ENCODE results near the gene RSU1.

Gene RSU1

DNA sequence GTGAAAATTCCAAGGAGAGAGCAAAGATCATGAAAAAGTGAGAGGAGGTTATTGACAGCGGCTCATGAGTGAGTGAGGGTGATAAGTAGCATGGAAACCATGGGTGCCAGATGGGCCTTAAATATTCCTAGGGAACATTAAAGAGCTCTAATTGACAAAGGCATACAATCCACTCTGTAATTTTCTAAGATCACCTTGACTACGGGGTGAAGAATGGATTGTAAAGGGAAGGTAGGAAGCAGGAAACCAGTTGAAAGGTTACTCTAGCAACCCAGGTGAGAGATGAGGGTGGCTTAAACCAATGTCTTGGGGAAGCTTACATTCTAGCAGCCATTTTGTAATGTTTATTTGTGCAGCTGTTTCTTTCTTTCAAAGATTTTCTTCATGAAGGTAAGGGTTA is 75.7 kb downstream of the RSU1 start:
- no peak for DNase-seq (ENCODE audit: low read depth in 2 of 2)

DNA sequence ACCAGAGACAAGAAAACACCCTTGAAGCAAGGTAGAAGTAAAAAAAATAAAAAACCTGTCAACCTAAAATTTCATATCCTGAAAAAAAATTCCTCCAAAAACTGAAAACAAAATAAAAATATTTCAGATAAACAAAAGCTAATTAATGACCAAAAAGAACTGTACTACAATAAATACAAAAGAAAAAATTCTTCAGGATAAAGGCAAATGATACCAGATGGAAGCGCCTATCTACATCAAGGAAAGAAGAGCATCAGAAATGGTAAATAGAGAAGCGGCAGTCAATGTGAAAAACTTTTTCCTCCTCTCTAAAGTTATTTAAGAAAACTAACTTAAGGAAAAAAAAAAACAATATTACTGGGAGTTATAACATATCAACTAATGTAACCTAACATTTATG is 79.8 kb downstream of the RSU1 start:
- no peak for DNase-seq (ENCODE audit: low read depth in 2 of 2)

DNA sequence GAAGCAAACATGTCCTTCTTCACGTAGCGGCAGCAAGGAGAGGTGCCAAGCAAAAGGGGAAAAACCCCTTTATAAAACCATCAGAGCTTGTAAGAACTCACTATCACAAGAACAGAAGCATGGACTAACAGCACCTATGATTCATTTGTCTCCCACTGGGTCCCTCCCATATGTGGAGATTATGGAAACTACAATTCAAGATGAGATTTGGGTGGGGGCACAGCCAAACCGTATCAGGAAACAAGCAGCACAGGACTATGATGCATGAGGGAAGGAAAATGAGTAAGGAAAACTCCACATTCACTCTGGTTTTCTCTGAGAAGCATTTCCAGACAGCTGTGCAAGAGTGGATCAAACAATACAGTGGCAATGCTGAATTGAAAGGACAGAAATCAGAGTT is 81.6 kb downstream of the RSU1 start:
- no peak for DNase-seq (ENCODE audit: low read depth in 2 of 2)

DNA sequence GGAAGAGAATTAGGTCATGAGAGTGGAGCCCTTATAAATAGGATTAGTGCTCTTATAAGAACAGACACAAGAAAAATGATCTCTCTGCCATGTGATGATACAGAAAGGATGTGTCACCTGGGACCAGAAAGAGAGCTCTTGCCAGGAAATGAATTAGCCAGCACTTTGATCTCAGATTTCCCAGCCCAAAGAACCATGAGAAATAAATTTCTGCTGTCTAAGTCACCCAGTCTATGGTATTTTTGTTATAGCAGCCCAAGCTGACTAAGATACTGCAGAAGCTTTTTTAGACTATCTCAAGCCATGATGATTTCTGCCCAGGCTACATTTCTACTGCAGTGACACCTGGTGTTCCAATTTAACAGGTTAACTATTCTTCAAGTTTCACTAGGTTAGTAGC is 84.8 kb downstream of the RSU1 start:
- DNase-seq (ENCODE audit: low read depth in 2 of 2): no peak

DNA sequence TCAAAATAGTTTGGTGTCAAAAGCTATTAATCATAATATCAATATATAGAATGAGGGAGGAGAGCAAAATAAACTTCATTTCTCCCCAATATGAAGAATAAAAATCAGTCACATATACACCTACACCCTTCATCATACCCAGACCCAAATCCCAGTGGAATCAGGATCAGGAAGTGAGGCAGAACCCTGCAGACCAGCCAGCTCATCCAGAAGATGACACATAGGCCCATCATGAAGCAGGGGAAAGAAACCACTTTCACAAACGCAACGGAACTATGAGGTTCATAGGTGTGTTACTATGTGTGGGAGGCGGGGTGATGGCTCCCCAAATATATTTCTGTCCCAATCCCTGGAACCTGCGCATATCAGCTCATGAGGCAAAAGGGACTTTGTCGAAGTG is 89.0 kb downstream of the RSU1 start:
- no peak for DNase-seq (ENCODE audit: low read depth in 2 of 2)

DNA sequence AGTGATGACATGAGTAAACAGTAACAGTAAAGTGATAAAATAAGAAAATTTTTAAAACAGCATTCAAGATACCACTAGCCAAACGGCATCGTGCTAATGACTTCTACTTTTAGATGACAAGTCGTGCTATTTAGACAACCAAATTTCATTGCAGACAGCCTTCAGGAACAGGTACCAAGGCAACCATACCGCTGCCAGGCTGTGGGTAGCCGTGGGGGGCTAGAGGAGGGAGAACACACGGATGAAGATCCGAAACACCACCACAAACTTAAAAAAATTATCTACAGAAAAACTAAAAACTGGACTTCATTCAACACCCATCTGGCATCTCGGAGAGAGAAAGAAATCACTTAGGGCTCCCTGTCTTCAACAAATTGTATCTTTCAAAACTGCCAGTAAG is 89.6 kb downstream of the RSU1 start:
- no peak for DNase-seq (ENCODE audit: low read depth in 2 of 2)

DNA sequence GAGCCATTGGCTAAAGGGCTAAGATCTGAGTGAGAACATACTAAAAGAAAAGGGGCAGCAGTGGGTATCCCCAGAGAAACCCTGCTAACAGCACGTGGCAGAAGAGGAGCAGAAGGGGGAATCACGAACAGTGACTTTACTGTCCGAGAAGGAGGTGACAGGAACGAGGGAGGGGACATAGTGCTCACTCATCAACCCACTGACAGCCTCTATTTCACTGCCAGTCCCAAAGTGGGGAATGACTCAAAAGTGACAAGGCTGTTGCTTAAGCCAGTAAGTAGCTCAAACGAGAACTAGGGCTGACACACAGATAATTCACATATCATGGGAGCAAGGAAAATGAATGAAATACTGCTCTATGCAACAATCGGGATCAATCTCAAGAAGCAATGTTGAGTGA is 92.7 kb downstream of the RSU1 start:
- no peak for DNase-seq (ENCODE audit: low read depth in 2 of 2)

DNA sequence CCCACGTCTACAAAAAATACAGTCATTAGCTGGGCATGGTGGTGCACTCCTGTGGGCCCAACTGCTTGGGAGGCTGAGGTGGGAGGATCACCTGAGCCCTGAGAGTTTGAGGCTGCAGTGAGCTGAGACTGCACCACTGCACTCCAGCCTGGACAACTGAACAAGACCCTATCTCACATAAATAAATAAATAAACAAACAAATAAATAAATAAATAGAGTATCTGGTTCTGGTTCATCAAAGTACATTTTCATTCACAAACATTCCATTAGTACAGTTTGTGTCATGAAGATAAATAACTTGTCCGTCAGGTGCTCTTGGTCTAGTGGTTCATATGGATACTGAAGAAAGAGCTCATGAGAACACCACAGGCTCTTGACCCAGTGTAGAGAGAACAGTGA is 96.4 kb downstream of the RSU1 start:
- no peak for DNase-seq (ENCODE audit: low read depth in 2 of 2)

DNA sequence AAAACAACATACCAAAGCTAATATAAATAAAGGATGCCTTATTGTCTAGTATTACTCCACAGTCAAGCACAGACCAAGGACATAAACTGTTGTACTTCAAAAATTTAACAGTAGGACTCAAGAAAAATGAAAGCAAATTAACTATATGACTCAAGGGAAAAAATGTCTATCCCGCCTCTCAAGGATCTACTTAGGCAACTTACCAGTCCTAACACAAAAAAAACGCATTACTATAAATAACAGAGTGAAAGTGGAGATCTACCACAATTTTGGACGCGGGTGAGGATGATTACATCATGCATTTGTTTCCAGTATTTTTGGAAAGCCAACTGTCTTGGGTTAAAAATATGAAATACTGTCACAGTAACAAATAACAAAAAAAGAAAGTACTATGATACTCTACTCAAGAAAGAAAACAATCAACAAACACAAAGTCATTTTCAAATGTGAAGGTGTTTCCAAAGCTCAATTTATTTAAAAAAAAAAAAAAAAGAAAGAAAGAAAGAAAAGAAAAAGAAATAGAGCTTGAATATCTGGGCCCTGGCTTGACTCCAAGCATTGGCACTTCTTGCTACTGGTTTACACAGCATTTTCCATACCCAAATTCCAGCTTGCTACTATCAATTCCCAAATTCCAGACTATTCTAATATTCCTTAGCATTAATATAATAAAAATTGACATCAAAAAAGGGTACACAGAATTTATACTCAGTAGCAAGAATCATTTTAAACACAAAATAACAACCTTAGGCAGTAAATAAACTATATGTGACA is 99.4 kb downstream of the RSU1 start:
- no peak for DNase-seq (ENCODE audit: low read depth in 2 of 2)

DNA sequence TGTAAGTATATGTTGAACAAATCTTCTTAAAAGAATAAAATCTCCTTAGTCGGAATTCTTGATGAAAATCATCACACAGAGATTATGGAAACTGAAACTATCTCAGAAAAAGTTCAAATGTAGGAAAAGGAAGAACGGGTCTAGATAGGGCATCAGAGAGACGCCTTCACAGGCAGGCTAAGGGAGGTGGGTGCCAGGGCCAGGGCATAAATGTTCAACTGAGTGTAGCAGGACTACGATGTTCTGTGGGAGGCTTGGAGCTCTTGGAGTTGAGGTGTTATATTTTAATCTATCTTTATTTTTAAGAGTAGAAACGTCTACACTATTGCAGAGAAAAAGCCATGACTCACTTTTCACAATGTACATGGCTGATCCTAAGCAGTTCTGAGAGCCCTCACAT is 101.2 kb downstream of the RSU1 start:
- no peak for DNase-seq (ENCODE audit: low read depth in 2 of 2)

DNA sequence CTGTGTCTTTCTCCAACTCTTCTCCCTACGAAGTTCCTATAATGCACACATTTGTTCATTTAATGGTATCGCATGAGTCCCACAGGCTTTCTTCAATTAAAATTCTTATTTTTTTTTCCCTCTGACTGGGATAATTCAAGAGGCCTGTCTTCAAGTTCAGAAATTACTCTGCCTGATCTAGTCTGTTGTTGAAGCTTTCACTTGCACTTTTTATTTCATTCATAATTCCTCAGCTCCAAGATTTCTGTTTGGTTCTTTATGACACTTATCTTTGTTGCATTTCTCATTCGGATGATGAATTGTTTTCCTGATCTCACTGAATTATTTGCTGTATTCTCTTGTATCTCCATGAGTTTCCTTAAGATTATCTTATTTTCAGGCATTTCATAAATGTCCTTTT is 103.9 kb downstream of the RSU1 start:
- DNase-seq (ENCODE audit: low read depth in 2 of 2): no peak

DNA sequence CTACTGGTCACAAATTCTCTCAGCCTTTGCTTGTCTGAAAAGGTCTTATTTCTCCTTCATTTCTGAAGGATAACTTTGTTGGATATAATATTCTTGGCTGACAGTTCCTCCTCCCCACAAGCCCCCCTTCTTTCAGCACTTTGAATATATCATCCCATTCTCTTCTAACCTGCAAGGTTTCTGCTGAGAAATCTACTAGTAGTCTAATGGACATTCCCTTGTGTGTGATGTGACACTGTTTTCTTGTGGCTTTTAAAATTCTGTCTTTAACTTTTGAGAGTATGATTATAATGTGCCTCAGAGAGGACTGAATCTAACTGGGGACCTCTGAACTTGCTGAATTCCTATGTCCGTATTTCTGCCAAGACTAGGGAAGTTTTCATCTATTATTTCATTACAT is 104.3 kb downstream of the RSU1 start:
- DNase-seq (ENCODE audit: low read depth in 2 of 2): no peak

DNA sequence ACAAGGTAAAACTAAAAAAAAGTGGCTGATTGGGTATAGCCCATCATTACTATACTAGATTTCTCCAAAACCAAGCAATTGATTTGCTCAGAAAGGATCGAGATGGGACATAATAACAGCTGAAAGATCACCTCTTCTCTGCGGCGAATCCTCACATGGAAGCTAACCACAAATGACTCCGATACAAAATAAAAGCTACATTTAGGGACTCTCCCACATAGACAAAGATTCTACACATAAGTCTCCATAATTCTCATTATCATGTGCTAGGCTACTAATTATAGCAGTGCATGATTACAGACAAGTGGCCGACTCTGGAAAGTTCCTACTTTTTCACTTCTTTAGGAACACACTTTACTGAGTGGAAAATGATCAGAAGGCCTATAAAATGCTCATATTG is 116.9 kb downstream of the RSU1 start:
- no peak for DNase-seq (ENCODE audit: low read depth in 2 of 2)

DNA sequence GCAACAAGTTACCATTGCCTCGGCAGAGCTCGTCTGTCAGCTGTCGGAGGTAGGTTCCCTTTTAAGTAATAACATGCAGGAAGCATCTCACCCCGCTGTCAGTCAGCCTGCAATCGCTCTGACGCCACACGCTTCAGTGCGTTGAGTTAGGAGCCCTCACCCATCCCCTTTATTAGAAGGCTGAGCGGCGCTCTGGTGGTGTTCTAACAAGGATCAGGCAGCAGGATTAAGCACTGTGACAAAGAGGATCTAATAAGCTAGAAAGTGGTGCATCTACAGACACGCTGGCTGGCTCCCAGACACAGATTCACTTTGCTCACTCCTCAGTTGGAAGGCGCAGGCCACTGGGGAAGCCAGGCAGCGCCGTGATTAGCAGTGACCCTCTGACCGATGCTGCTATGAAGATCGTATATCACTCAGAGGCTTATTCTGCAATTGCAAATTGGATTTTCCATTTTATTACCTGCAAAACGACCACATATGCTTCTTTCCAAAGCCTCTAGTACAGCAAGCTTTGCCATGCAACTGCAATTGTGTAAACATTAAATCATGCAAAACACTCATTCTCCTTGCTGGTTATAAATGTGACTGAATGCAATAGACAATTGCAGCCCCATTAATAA is 117.7 kb downstream of the RSU1 start:
- no peak for DNase-seq (ENCODE audit: low read depth in 2 of 2)

DNA sequence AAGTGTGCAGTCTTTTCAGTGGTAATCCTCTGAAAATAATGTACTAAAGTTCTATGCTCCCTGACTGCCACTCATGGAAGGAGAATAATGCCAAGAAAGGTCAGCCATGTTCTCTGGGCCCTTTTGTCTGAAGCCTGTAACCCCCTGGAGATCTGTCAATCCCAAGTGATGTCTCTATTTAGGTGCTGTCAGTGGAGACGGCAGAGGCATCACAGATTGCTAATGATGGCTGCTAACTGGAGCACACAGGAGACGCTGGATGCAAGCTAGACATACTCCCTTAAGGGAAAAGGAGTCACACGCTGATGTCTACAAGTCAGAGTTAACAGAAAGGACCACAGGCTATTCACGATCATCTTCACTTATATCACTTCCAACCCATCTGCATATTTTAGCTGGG is 118.8 kb downstream of the RSU1 start:
- no peak for DNase-seq (ENCODE audit: low read depth in 2 of 2)

DNA sequence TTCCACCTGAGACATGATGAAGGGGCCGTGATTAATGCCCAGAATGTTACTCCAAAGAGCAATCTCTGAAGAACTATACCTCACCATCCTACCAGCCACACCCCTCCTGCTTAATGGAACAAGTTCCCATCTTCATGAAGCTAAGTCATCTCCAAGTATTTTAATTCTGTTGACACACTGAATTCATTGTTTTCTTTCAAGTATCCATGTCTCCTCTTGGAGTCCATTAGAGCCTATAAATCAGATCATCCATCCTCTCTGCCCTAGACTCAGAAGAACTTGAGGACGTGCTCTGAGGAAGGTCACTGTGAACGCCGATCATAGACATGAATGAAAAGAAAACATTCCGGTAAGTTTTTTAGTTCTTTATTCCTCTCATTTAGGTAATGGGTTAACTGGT is 126.8 kb downstream of the RSU1 start:
- DNase-seq (ENCODE audit: low read depth in 2 of 2): no peak

DNA sequence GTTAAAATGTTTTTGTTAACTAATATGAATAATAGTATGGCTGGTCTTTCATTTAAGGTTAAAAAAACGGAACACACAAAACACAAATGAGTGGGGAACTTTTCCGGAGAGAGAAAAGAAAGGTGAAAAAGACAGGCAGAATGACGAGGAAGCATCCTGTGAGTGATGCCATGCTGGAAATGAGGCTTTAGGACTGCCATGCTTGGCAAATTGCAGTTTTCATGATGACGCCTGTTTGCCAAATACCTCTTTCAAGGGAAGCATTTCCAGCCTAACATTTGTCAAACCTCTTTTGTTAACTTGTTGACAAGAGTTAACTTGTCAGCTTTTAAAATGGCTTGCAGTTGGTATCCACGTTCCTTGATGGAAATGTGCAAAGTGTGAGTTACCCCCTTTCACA is 127.5 kb downstream of the RSU1 start:
- no peak for DNase-seq (ENCODE audit: low read depth in 2 of 2)

DNA sequence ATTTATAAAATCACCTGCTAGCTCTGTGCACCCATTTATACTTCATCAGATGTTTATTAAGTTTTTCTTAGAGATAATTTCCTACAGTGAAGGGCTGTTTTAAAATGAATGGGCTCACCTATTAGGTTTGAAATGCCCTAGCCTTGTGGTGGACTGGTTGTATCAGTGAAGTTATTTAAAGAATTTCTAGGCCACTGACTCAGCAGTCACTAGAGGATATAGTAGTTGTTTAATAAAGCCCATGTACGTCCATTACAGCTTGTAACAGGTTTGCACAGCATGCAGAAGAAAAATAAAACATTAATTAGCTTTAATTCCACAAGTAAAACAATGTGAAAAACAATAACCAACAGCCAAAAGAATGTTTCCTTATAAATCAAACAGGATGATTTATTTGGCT is 128.0 kb downstream of the RSU1 start:
- DNase-seq (ENCODE audit: low read depth in 2 of 2): no peak

DNA sequence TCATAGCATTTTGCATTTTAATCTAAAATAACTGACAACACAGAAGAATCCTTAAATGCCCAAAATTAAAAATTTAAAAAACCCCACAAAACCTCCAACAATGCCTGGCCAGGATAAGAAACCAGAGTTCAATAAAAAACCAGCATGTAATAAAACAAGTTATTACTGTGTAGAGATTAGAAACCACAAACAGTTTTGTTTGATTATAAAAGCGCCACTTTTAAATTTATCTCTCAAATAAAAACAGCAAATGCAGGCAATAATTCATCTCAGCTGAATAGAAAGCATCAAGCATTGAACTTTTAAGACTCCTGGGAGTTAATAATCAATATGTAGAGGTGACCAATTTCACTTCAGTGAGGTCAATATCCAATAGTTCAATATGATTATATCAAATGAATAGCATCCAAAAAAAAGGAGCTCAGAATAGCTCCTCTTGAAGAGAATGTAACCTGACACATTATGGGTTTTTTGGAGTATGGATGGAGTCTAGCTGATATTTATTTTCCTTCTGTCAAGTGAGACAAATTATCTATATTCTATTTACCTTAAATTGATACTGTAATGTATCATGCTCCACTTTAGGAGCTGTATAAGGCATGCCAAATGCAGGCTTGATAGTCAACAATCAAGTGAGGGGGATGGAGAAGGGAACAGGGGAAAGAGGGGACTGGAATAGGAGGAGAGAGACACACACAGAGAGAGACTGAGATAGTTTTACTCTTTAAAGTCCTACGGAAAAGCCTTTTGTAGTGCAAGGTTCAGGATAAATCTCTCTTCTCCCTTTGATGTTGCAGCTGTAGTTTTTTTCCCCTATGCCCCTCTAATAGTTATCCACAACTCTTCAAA is 130.9 kb downstream of the RSU1 start:
- DNase-seq (ENCODE audit: low read depth in 2 of 2): no peak

DNA sequence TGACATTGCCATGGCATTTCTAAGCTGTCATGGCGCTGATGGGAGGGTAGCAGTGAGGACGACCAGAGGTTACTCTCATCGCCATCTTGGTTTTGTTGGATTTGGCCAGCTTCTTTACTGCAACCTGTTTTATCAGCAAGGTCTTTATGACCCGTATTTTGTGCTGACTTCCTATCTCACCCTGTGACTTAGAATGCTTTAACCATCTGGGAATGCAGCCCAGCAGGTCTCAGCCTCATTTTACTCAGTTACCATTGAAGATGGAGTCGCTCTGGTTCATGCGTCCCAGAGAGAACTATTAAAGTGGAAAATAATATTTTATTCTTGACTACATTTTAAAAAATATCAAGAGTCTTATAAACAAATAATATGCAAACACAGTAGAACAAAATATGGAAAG is 131.7 kb downstream of the RSU1 start:
- DNase-seq (ENCODE audit: low read depth in 2 of 2): no peak

DNA sequence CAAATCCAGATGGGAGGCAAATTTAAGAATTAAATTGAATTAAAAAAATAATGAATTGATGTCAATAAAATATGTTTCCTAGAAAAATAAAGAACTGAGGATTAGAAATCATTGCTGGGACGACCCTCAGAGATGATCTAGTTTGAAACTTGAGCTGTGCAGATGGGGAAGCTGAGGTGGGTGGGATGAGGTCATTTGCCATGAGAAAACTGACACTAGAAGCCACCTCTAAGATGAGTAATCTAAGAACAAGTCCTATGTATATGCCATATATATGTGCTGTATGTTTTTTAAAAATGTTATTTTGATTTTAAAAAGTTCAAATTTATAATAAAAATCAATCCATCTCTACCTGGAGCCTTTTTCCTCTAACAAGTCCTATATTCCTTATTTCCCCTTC is 135.7 kb downstream of the RSU1 start:
- no peak for DNase-seq (ENCODE audit: low read depth in 2 of 2)

DNA sequence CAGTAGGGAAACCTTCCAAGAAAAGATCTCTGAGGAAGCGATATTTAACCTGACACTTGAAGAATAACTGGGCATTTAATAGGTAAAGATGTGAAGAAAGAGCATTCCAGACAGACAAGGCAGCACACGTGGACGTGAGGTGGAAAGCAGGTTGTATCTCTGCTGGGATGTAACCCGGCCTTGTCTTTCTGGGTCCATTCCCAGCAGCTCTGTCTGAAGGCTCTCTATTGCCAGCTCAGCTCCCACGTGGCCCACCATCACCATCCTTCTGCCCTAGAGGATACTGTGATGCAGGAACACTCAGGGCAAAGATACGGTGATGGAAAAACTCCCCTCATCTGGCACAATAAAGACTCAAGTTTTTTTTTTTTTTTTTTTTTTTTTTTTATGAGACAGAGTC is 137.7 kb downstream of the RSU1 start:
- DNase-seq (ENCODE audit: low read depth in 2 of 2): no peak

DNA sequence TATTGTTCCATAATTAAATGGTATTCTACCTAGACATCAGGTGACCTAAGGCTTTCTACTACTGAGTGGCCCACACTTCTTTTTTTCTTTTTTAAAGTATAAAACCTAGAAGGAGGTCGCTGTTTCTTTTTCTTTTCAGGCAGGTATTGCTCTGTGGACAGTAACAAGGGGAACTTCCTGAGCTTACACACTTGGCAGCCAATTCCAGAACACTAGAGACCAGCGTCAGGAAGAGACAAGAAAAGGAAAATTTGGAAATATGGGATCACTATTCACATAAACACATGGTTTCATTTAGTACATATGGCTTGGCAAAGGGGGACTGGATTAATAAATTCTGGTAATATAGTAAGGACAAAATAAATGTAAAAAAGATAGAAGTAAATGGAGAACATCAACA is 141.9 kb downstream of the RSU1 start:
- DNase-seq (ENCODE audit: low read depth in 2 of 2): no peak

Measured in stimulated activated CD8-positive, alpha-beta memory T cell treated with anti-CD3 and anti-CD28 coated beads, Interleukin-15, amount 100 ng/mL, for 48 hours (primary cell).